HepG2 (cell line): Measurements from ENCODE around the gene NT5C3B. TPM values are rescaled to one million over a fixed set of nuclear protein-coding genes. Genes with fewer than 3 reads are reported as not detected.
"Not testable (repeated sequence)": the region's sequence is repeated elsewhere in the genome, so short reads cannot be mapped to it uniquely, and the experiment has no call there.

Experiments
- ATAC-seq: fragments of 200-7000 bp; cut with Tn5 transposase; 3 replicates; pipeline ENCODE4 v1.9.1; 2020; ENCODE audit warnings: mild to moderate bottlenecking, moderate library complexity
- BruUV-seq: library from RNA; stranded (reverse); fragments of 400-500 nt; replicated peaks from 2 replicates; lab custom pipeline; 2021; lab: Mats Ljungman, UMichigan
- CTCF ChIA-PET: fragments of 300-600 bp; formaldehyde crosslinking; extraction: SDS; loops from one replicate; lab custom pipeline; 2021; ENCODE audit warnings: low total read pairs, inconsistent platforms, low intra/inter-chr PET ratio; lab: Yijun Ruan, JAX
- POLR2A ChIA-PET: fragments of 350-600 bp; sonication (Branson Sonifier 250); formaldehyde crosslinking; loops from one replicate; lab custom pipeline; 2020; ENCODE audit warnings: antibody characterized with exemption, inconsistent platforms; lab: Yijun Ruan, JAX
- DNase-seq: peaks from one replicate; pipeline ENCODE4 v3.0.0-alpha.2; 2015; ENCODE audit warnings: low spot score
- FAIRE-seq: peaks from 3 replicates; lab custom pipeline; 2011; peaks lifted over from hg19 to GRCh38; lab: Jason Lieb, UNC
- H2AFZ ChIP-seq: one replicate; pipeline ENCODE4 v1.6.1; 2011; ENCODE audit warnings: low read length, inconsistent platforms
- H3K27ac ChIP-seq: fragments of 300-600 bp; 3 replicates; pipeline ENCODE4 v1.8.0; 2011; ENCODE audit warnings: mixed run types, mild to moderate bottlenecking, mixed read lengths, low read length, inconsistent platforms; ENCODE audit not compliant: insufficient read depth; ENCODE audit errors: extremely low read length
- H3K27me3 ChIP-seq, 2 experiments: fragments of 200-600 bp in 1 of 2; 2 replicates in 1 of 2; 3 replicates in 1 of 2; pipeline versions ENCODE4 v1.6.0 to v1.8.0; 2011; ENCODE audit warnings: low read length in 2 of 2, mild to moderate bottlenecking in 2 of 2, moderate library complexity in 2 of 2, inconsistent platforms in 1 of 2; ENCODE audit not compliant: insufficient read depth in 2 of 2, control insufficient read depth in 1 of 2
- H3K36me3 ChIP-seq, 2 experiments: fragments of 200-600 bp in 1 of 2; replicated peaks in 1 of 2; 2 replicates in 1 of 2; 3 replicates in 1 of 2; pipeline versions ENCODE4 v1.5.1 to v1.8.0; 2011; ENCODE audit warnings: low read length in 2 of 2, inconsistent platforms in 1 of 2; ENCODE audit not compliant: insufficient read depth in 2 of 2, control insufficient read depth in 1 of 2
- H3K4me1 ChIP-seq: 2 replicates; pipeline ENCODE4 v1.5.1; 2012; ENCODE audit warnings: low read length, inconsistent platforms; ENCODE audit not compliant: insufficient read depth
- H3K4me2 ChIP-seq: 2 replicates; pipeline ENCODE4 v1.6.0; 2011; ENCODE audit warnings: low read depth, low read length, inconsistent platforms
- H3K4me3 ChIP-seq, 3 experiments: fragments of 200-600 bp in 1 of 3; sonication (generic), shearing (Covaris generic) in 1 of 3; replicated peaks in 1 of 3; 2 replicates each; pipeline ENCODE4 v1.5.1; 2011 to 2016; ENCODE audit warnings: low read length in 3 of 3, inconsistent platforms in 2 of 3, low read depth in 2 of 3, mild to moderate bottlenecking in 2 of 3, control low read depth in 1 of 3, mixed read lengths in 1 of 3; ENCODE audit not compliant: insufficient read depth in 1 of 3
- H3K79me2 ChIP-seq: one replicate; pipeline ENCODE4 v1.6.1; 2011; ENCODE audit warnings: low read length, inconsistent platforms; ENCODE audit not compliant: insufficient read depth
- H3K9ac ChIP-seq: 2 replicates; pipeline ENCODE4 v1.6.0; 2011; ENCODE audit warnings: mild to moderate bottlenecking, low read depth, low read length, inconsistent platforms; ENCODE audit not compliant: insufficient read depth
- H3K9me3 ChIP-seq: 2 replicates; pipeline ENCODE4 v1.5.1; 2012; ENCODE audit warnings: mild to moderate bottlenecking, low read length
- H4K20me1 ChIP-seq: 2 replicates; pipeline ENCODE4 v1.6.0; 2011; ENCODE audit warnings: inconsistent platforms, mild to moderate bottlenecking, low read length, moderate library complexity; ENCODE audit not compliant: insufficient read depth
- BRCA1 ChIP-seq: sonication (generic); formaldehyde crosslinking; IDR thresholded peaks from 2 replicates; pipeline ENCODE4 v1.4.0; 2020; ENCODE audit warnings: missing genetic modification reagents
- KLF6 ChIP-seq: IDR thresholded peaks from 2 replicates; pipeline ENCODE4 v1.8.0; 2016; ENCODE audit warnings: missing biosample characterization, missing genetic modification reagents
- MTF1 ChIP-seq: sonication (generic); formaldehyde crosslinking; IDR thresholded peaks from 2 replicates; pipeline ENCODE4 v1.5.0; 2020; ENCODE audit warnings: missing genetic modification reagents
- SIN3B ChIP-seq: fragments of 150-350 bp; IDR thresholded peaks from 2 replicates; pipeline ENCODE4 v1.6.1; 2014; ENCODE audit warnings: low read length
- SRSF1 ChIP-seq: fragments of 200-400 bp; formaldehyde crosslinking; optimal IDR thresholded peaks from 2 replicates; pipeline ENCODE3; 2017; ENCODE audit warnings: mild to moderate bottlenecking, low read depth, low read length, moderate library complexity
- TEAD3 ChIP-seq: optimal IDR thresholded peaks from 2 replicates; pipeline ENCODE3; 2016; ENCODE audit warnings: borderline replicate concordance
- U2AF2 ChIP-seq: fragments of 200-400 bp; formaldehyde crosslinking; IDR thresholded peaks from 2 replicates; pipeline ENCODE4 v1.6.1; 2017; ENCODE audit warnings: low read depth, mild to moderate bottlenecking, low read length
- ZNF451 ChIP-seq: sonication (generic); formaldehyde crosslinking; IDR thresholded peaks from 2 replicates; pipeline ENCODE4 v1.5.0; 2020; ENCODE audit warnings: mild to moderate bottlenecking, missing genetic modification reagents
- ZNF883 ChIP-seq: sonication (generic); formaldehyde crosslinking; IDR thresholded peaks from 2 replicates; pipeline ENCODE4 v1.5.1; 2020; ENCODE audit warnings: mild to moderate bottlenecking, missing genetic modification reagents; ENCODE audit errors: not compliant biosample characterization
- WGBS: methylation state at CpG from one replicate; pipeline ENCODE4 v1.1.6; 2017; ENCODE audit warnings: low lambda C conversion rate; 5-methylcytosine and 5-hydroxymethylcytosine counted together
- in situ Hi-C: cut with HindIII; loops from 2 replicates; pipeline ENCODE4 v1.10.0; 2017; ENCODE audit warnings: low pct_unique_long_range_greater_than_20kb; ENCODE audit not compliant: extremely low pct_ligation_motif_present
- intact Hi-C: fragments of 100-400 bp; cut with micrococcal nuclease; formaldehyde crosslinking; loops from one replicate; pipeline ENCODE4 v1.10.0; 2022; ENCODE audit not compliant: unreplicated experiment
- polyA plus RNA-seq, 8 experiments: library from polyadenylated mRNA; depleted of rRNA in 3 of 8; stranded (reverse) in 7 of 8; unstranded in 1 of 8; fragments of >200 nt; fragmentation: Illumina TruSeq in 4 of 8; extraction: Trizol in 4 of 8; gene quantifications; 2 replicates each; pipeline versions ENCODE4 v1.2.1 to v1.2.3, GENCODE V29; 2011 to 2016; ENCODE audit warnings: low read depth in 4 of 8, missing spikeins in 1 of 8, mixed read lengths in 1 of 8; ENCODE audit not compliant: insufficient read depth in 1 of 8
- total RNA-seq, 5 experiments: library from RNA; depleted of rRNA; stranded (reverse); fragments of >200 nt; fragmentation: Illumina TruSeq; extraction: Trizol; gene quantifications; 2 replicates each; pipeline ENCODE4 v1.2.3, GENCODE V29; 2016; ENCODE audit warnings: low read depth in 1 of 5

The NT5C3B gene
- total and polyA plus RNA-seq, 2 of the 13 experiments (the other 11 are each of a cell fraction or from before 2014, with no cell fraction given), result 104 to 126 TPM

- WGBS, result 84% methylated on average over 6 of the region's 6 CpGs
- H3K4me2 ChIP-seq, result no peak overlapping the region
These were observed 8.9 kb upstream of the NT5C3B start for GRCh38 chr17:41844971-41845370.

DNA sequence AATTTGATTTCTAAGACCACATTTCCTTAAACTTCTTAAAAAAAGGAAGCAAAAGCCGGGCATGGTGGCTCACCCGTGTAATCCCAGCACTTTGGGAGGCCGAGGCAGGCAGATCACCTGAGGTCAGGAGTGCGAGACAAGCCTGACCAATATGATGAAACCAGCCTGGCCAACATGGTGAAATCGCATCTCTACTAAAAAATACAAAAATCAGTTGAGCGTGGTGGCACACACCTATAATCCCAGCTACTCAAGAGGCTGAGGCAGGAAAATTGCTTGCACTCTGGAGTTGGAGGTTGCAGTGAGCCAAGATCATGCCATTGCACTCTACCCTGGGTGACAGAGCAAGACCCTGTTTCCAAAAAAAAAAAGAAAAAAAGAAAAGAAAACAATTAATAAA is 4.7 kb upstream of the NT5C3B start:
- H2AFZ ChIP-seq, H3K27me3 ChIP-seq, H3K4me2 ChIP-seq, H3K36me3 ChIP-seq, H3K9ac ChIP-seq, FAIRE-seq, BruUV-seq, POLR2A ChIA-PET, ATAC-seq, H3K27ac ChIP-seq, intact Hi-C loops, DNase-seq, H4K20me1 ChIP-seq, H3K9me3 ChIP-seq, CTCF ChIA-PET, H3K4me3 ChIP-seq, in situ Hi-C loops, H3K79me2 ChIP-seq: not testable (repeated sequence)
- peaks cover 29% of the 10 kb centered on the region for H3K4me1 ChIP-seq
- 85% methylated on average over 6 of the region's 6 CpGs for WGBS

More at GRCh38 chr17:41844971-41845370, 8.9 kb upstream of the NT5C3B start:
- Histone ChIP-seq H3K9ac (no peak overlapping the region), H4K20me1 (no peaks in the 10 kb centered on the region), H3K9me3 (no peaks in the 10 kb centered on the region), H3K27ac (no peak overlapping the region), H3K79me2 (peaks cover 4% of the 10 kb centered on the region), H3K4me1 (peaks cover 6% of the 10 kb centered on the region; the same call in 1 of the 2 replicates), H2AFZ (no peak overlapping the region), H3K4me3 (no peak overlapping the region), H3K27me3 (no peaks in the 10 kb centered on the region), H3K36me3 (peaks cover 4 to 5% of the 10 kb centered on the region in 2 experiments; a peak in 3 of 5 replicates)
- ChIA-PET CTCF (no interaction called here), POLR2A (no interaction called here)
- FAIRE-seq (no peak), DNase-seq (no peak), ATAC-seq (no peak)
- in situ Hi-C loops, result no loop called here
- no TSS peak for BruUV-seq
- intact Hi-C loops, result no loop called here
- no peak for TF ChIP-seq SIN3B
- TF ChIP-seq ZNF883 (CRISPR knock-in tag), result no peak
- no peak for TF ChIP-seq SRSF1
- no peak for TF ChIP-seq U2AF2
- TF ChIP-seq KLF6, result no peak
- TF ChIP-seq BRCA1, result no peak
- no peak for TF ChIP-seq MTF1 (CRISPR knock-in tag)
- TF ChIP-seq TEAD3 (CRISPR knock-in tag), result no peak
- no peak for TF ChIP-seq ZNF451 (CRISPR knock-in tag)

GRCh38 chr17:41839448-41839847 is 3.4 kb upstream of the NT5C3B start:
- H3K4me3 ChIP-seq, intact Hi-C loops, DNase-seq, H3K79me2 ChIP-seq, H3K4me2 ChIP-seq, H2AFZ ChIP-seq, FAIRE-seq, ATAC-seq, H4K20me1 ChIP-seq, CTCF ChIA-PET, H3K9ac ChIP-seq, H3K9me3 ChIP-seq, H3K27ac ChIP-seq, BruUV-seq, H3K27me3 ChIP-seq, in situ Hi-C loops, H3K36me3 ChIP-seq: not testable (repeated sequence)
- H3K4me1 ChIP-seq, result peaks cover 38% of the 10 kb centered on the region
- POLR2A ChIA-PET, result interaction anchor here (0.6 kb wide), 1 partner anchor 297 kb away, joined by 3 read pairs; no protein-coding TSS in a partner anchor
- 93% methylated on average over 2 of the region's 2 CpGs for WGBS
